Ovary (tissue), 3 donors: Measurements from ENCODE around the gene METRNL.

Experiments
- CTCF ChIP-seq, 3 donors: fragments of 450-650 bp in 2 of 3; fragments of 200-600 bp in 1 of 3; IDR thresholded peaks; one replicate each; pipeline versions ENCODE4 v1.5.1 to v1.8.0; 2016 to 2022; ENCODE audit warnings: antibody characterized with exemption in 3 of 3, mild to moderate bottlenecking in 1 of 3
- POLR2A ChIP-seq: fragments of 450-650 bp; IDR thresholded peaks from one replicate; pipeline ENCODE4 v1.6.1; 2017; ENCODE audit warnings: antibody characterized with exemption, mild to moderate bottlenecking, moderate library complexity
- donor health status: DM: no; HTN: no; CAD: no.

- TF ChIP-seq CTCF (IDR thresholded peaks at IDR 0.05) (no peak), POLR2A (no peak)
Measured at GRCh38 chr17:83031321-83031945, 48.0 kb upstream of the METRNL start.
